Ascending aorta (tissue), 2 donors: ENCODE results near the gene MSLN. TPM values are rescaled to one million over a fixed set of nuclear protein-coding genes. Genes with fewer than 3 reads are reported as not detected.
A peak's percentile ranks its signal among the peaks of the same experiment; 100 is the strongest.

Experiments used
- DNase-seq, 2 donors: peaks; one replicate each; pipeline ENCODE4 v3.0.0-alpha.2; 2019; ENCODE audit warnings: low spot score in 2 of 2
- H3K27ac ChIP-seq, 2 donors: fragments of 200-600 bp; sonication (generic); one replicate each; pipeline ENCODE4 v1.5.1; 2016 to 2017; ENCODE audit warnings: mild to moderate bottlenecking in 1 of 2
- H3K27me3 ChIP-seq: fragments of 200-600 bp; sonication (generic); one replicate; pipeline ENCODE4 v1.5.1; 2017
- H3K36me3 ChIP-seq, 2 donors: fragments of 200-600 bp; sonication (generic); one replicate each; pipeline ENCODE4 v1.5.1; 2016
- H3K4me1 ChIP-seq, 2 donors: fragments of 200-600 bp; sonication (generic); one replicate each; pipeline ENCODE4 v1.5.1; 2016 to 2017; ENCODE audit warnings: mild to moderate bottlenecking in 1 of 2
- H3K4me3 ChIP-seq, 2 donors: fragments of 200-600 bp; sonication (generic); one replicate each; pipeline ENCODE4 v1.5.1; 2016 to 2017; ENCODE audit warnings: mild to moderate bottlenecking in 1 of 2
- H3K9me3 ChIP-seq, 2 donors: fragments of 200-600 bp; sonication (generic); one replicate each; pipeline ENCODE4 v1.5.1; 2016
- intact Hi-C: fragments of 100-400 bp; cut with DNase I; formaldehyde crosslinking; loops from one replicate; pipeline ENCODE4 v1.15.1; 2023
- total RNA-seq: library from RNA; depleted of rRNA; stranded (reverse); fragments of >200 nt; gene quantifications from one replicate; pipeline ENCODE4 v1.1.0, GENCODE V29; 2016
- TF ChIP-seq, protein P1 (sequence below), 3 experiments: fragments of 200-600 bp in 2 of 3; fragments of 450-650 bp in 1 of 3; sonication (generic) in 2 of 3; IDR thresholded peaks; one replicate each; pipeline ENCODE4 v1.5.1; 2016 to 2019; ENCODE audit warnings: antibody characterized with exemption in 3 of 3, mild to moderate bottlenecking in 1 of 3, moderate library complexity in 1 of 3

MSLN gene
- total RNA-seq, 1 donor from 2014 or later = 1.7 TPM

DNA sequence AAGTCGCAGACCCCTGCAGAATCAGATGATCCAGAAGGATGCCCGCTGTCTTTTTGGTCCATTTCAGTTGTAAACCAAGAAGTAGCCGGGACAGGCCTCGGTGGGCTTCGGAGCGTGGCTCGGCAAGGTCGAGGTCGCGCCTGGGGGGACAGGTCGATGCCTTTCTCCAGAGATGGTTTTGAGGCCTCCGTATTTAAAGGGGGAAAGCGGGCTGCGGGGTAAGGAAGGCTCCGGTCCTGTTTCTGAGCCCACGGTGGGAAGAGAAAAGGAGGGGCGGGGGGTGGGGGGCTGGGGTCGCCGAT lies 47.5 kb downstream of the MSLN start:
- TF ChIP-seq, protein P1, sequence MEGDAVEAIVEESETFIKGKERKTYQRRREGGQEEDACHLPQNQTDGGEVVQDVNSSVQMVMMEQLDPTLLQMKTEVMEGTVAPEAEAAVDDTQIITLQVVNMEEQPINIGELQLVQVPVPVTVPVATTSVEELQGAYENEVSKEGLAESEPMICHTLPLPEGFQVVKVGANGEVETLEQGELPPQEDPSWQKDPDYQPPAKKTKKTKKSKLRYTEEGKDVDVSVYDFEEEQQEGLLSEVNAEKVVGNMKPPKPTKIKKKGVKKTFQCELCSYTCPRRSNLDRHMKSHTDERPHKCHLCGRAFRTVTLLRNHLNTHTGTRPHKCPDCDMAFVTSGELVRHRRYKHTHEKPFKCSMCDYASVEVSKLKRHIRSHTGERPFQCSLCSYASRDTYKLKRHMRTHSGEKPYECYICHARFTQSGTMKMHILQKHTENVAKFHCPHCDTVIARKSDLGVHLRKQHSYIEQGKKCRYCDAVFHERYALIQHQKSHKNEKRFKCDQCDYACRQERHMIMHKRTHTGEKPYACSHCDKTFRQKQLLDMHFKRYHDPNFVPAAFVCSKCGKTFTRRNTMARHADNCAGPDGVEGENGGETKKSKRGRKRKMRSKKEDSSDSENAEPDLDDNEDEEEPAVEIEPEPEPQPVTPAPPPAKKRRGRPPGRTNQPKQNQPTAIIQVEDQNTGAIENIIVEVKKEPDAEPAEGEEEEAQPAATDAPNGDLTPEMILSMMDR (IDR thresholded peaks at IDR 0.05) = no peak
- Histone ChIP-seq H3K36me3 (no peaks in the 10 kb centered on the region), H3K27ac (peak overlapping the region in 1 of 2 donors; percentile 87), H3K27me3 (no peaks in the 10 kb centered on the region), H3K4me1 (peaks cover 12 to 14% of the 10 kb centered on the region in 2 donors), H3K9me3 (no peaks in the 10 kb centered on the region), H3K4me3 (peak overlapping the region; percentile 66 to 99)
- DNase-seq = no peak
- intact Hi-C loops = no loop called here

DNA sequence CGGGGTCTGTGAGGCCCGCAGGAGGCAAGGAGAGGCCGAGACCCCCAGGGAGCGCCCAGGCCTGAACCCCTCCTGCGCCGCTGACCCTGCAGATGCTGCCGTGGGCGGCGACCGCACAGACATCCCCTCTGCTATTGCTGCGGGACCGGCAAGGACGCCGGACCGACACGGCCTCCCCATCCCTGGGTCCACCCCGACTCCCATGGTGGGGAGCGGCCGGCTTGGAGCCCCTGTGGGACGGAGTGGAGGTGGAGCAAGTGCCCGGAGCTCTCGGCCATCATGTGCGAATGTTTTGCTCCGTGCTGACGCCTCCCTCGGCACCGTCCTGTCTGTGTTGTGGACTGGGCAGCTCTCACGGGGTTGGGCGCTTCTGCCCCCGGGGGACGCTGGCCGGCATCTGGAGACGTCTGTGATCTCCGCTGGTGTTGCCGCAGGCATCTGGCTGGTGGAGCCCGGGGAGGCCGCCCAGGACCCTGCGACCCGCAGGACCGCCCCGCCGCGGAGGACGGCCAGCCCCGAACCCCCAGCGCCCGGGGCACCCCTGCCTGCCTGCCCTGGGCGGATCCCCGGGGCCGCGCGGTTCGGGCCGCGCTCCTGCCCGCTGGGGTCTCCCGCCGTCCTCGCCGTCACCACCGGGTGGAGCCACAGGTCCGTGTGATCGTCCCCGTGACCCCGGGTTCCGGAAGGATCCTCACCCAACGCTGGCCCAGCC lies 52.8 kb downstream of the MSLN start:
- Histone ChIP-seq H3K9me3 (no peaks in the 10 kb centered on the region), H3K36me3 (no peaks in the 10 kb centered on the region), H3K27ac (no peak overlapping the region), H3K27me3 (peaks cover 6% of the 10 kb centered on the region), H3K4me1 (peaks cover 1 to 3% of the 10 kb centered on the region in 2 donors), H3K4me3 (peak overlapping the region in 1 of 2 donors; percentile 26)
- TF ChIP-seq, protein P1 (IDR thresholded peaks at IDR 0.05) = peak in 2 of 3 experiments; percentile 38 to 47
- intact Hi-C loops = loop anchor here (5.0 kb wide), 1 partner anchor 239 kb away; no protein-coding TSS in a partner anchor
- DNase-seq = no peak

DNA sequence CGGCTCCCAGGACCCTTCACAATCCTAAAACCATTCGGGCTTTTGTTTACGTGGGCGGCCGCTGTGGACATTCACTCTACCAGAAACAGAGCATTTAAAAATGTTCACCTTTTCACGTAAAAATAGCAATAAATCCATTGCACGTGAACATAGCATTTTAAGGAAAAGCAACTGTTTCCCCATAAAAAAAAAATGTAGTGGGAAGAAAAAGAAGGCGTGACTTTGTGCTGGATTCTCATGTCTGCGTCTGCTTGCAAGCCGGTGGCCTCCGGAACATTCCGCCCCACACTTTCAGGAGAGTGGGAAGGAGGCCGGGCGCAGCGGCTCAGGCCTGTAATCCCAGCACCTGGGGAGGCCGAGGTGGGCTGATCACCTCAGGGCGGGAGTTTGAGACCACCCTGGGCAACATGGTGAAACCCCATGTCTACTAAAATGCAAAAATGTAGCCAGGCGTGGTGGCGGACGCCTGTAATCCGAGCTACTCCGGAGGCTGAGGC lies 53.4 kb downstream of the MSLN start:
- Histone ChIP-seq H3K4me1 (no peaks in the 10 kb centered on the region), H3K4me3 (no peak overlapping the region), H3K27ac (no peak overlapping the region), H3K36me3 (no peaks in the 10 kb centered on the region), H3K9me3 (no peaks in the 10 kb centered on the region), H3K27me3 (peaks cover 6% of the 10 kb centered on the region)
- DNase-seq = no peak
- TF ChIP-seq, protein P1 (IDR thresholded peaks at IDR 0.05) = no peak
- intact Hi-C loops = loop anchor here (5.0 kb wide), 1 partner anchor 238 kb away; no protein-coding TSS in a partner anchor

DNA sequence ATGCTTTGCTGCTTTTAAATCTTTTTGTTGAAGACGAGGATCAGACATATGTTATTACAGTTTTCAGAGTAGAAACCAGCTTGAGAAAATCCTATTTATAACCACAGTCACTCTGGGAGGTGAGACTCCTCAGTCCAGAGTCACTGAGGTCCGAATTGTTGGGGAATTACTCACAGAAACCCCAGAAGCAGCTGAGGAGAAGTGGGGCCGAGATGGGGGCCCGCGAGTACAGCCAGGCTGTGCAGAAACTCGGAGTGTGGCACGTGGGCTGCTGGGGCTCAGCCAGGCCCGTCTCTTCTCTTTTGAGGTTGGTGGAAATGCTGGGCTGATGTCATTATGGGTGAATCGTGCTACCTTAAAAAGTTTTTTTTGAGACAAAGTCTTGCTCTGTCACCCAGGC lies 54.4 kb downstream of the MSLN start:
- H3K27me3 ChIP-seq = peaks cover 6% of the 10 kb centered on the region
- intact Hi-C loops = loop anchor here (5.0 kb wide), 1 partner anchor 237 kb away; no protein-coding TSS in a partner anchor
- TF ChIP-seq, protein P1 (IDR thresholded peaks at IDR 0.05) = no peak

DNA sequence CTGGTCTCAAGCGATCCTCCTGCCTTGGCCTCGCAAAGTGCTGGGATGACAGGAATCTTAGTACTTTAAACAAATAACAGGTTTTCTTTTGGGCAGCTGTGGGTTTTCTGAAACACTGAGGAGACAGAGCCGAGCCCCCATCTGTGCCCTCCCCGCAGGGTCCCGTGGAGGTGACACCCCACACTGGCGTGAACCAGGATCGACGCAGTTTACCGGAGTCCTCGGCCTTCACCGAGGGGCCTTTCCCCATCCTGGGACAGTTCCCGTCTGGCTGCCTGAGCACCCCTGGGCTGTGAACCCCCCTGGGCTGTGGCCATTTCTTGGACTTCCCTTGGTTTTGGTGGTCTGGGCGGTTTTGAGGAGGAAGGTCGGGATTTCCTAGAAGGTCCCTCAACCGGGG lies 55.3 kb downstream of the MSLN start:
- intact Hi-C loops = no loop called here
- TF ChIP-seq, protein P1 (IDR thresholded peaks at IDR 0.05) = no peak
- Histone ChIP-seq H3K9me3 (no peaks in the 10 kb centered on the region), H3K4me1 (no peaks in the 10 kb centered on the region), H3K27ac (no peak overlapping the region), H3K36me3 (no peaks in the 10 kb centered on the region), H3K27me3 (peaks cover 6% of the 10 kb centered on the region), H3K4me3 (no peak overlapping the region)
- DNase-seq = no peak

More for the DNA sequence above, 54.4 kb downstream of the MSLN start:
- no peak overlapping the region for H3K4me3 ChIP-seq
- H3K36me3 ChIP-seq = no peaks in the 10 kb centered on the region
- no peak for DNase-seq
- no peak overlapping the region for H3K27ac ChIP-seq
- H3K9me3 ChIP-seq = no peaks in the 10 kb centered on the region
- no peaks in the 10 kb centered on the region for H3K4me1 ChIP-seq
